ENCODE results near the gene CDV3. TPM values are rescaled to one million over a fixed set of nuclear protein-coding genes. Genes with fewer than 3 reads are reported as not detected.
"Not testable (repeated sequence)": the region's sequence is repeated elsewhere in the genome, so short reads cannot be mapped to it uniquely, and the experiment has no call there.

CDV3 gene, protein sequence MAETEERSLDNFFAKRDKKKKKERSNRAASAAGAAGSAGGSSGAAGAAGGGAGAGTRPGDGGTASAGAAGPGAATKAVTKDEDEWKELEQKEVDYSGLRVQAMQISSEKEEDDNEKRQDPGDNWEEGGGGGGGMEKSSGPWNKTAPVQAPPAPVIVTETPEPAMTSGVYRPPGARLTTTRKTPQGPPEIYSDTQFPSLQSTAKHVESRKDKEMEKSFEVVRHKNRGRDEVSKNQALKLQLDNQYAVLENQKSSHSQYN
- 100 to 1,000 TPM; 204 to 221 TPM for total RNA-seq

DNA sequence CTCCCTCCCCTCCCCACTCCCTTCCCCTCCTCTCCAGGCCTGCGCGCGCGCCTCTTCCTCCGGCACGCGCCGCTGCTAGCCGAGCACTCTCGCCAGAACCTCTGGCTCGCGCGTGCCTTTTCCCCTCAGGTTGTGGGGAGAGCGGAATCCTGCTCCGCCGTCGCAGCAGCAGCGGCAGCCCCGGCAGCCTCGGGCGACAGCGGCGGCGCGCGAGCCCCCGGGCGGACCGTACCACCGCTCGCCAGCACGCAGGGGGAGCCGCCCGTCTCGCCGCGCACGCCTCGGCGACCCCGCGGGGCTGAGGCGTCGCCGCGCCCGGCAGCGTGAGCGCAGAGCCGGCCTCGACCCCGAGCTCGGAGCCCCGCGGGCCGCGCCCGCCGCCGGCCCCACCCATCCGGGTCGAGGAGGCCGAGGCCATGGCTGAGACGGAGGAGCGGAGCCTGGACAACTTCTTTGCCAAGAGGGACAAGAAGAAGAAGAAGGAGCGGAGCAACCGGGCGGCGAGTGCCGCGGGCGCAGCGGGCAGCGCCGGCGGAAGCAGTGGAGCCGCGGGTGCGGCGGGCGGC, at the start of gene CDV3:
Gene CDV3 (plus strand): TSS at position 58 of the 566 bp plus-strand sequence. CDS start 359 bp downstream, at position 417.
- Mint-ChIP-seq H3K27ac (peak within 1 kb of the TSS; percentile 100), H3K9me3 (ENCODE audit: low read depth) (no peaks in the 10 kb centered on the region), H3K4me1 (peaks cover 52% of the 10 kb centered on the region), H3K36me3 (ENCODE audit: low read depth) (peaks cover 40% of the 10 kb centered on the region), H3K4me3 (peak within 1 kb of the TSS; percentile 99), H3K27me3 (no peaks in the 10 kb centered on the region)
- DNase-seq (no peak), ATAC-seq (peak; percentile 17)
- POLR2A ChIA-PET: interaction anchor here (0.6 to 3.0 kb wide), 21 partner anchors 10 to 912 kb away, joined by 3 to 24 read pairs (median 4); partner anchors contain the start of genes NPHP3 and TOPBP1
- CTCF ChIA-PET: interaction anchor here (0.5 to 2.2 kb wide), 7 partner anchors 10 to 147 kb away, joined by 3 to 13 read pairs (median 4); no protein-coding TSS in a partner anchor
- intact Hi-C loops (cut with DNase I, micrococcal nuclease): loop anchor here (1.0 to 5.0 kb wide), 14 partner anchors 19 to 1156 kb away; partner anchors contain the start of genes NPHP3 (in 2 of the 2), SRPRB (in 2 of the 2), ANAPC13 (in 1 of the 2) and DNAJC13 (in 1 of the 2)

- CTCF ChIA-PET; POLR2A ChIA-PET; H3K9me3 Mint-ChIP-seq (ENCODE audit: low read depth); ATAC-seq; H3K4me3 Mint-ChIP-seq; DNase-seq; H3K36me3 Mint-ChIP-seq (ENCODE audit: low read depth); H3K4me1 Mint-ChIP-seq; H3K27ac Mint-ChIP-seq; intact Hi-C loops (cut with DNase I, micrococcal nuclease); H3K27me3 Mint-ChIP-seq: not testable (repeated sequence)
Measured at GRCh38 chr3:133523758-133524157, 49.7 kb upstream of the CDV3 start.

DNA sequence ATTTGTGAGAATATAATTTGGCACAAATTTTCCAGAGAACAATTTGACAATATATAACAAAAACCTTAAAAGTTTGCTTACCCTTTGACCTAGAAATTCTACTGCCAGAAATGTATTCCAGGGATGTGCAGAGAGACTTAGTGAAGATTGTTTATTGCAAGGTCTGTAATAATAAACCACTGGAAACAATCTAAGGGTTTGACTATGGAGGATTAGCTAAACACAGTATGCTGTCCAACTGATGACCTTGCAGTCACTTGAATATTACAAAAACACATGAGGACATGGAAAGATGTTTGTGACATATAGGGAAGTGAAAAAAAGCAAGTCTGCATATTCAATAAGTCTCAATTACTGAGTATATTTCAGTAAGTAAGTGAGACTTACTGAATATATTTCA, 48.1 kb upstream of the CDV3 start:
- Mint-ChIP-seq H3K9me3 (ENCODE audit: low read depth) (peaks cover 7% of the 10 kb centered on the region), H3K36me3 (ENCODE audit: low read depth) (no peaks in the 10 kb centered on the region), H3K4me1 (no peaks in the 10 kb centered on the region), H3K27ac (no peak overlapping the region), H3K4me3 (no peak overlapping the region), H3K27me3 (no peaks in the 10 kb centered on the region)
- no peak for DNase-seq
- ChIA-PET POLR2A (no interaction called here), CTCF (no interaction called here)
- intact Hi-C loops (cut with DNase I, micrococcal nuclease): no loop called here
- ATAC-seq: no peak

DNA sequence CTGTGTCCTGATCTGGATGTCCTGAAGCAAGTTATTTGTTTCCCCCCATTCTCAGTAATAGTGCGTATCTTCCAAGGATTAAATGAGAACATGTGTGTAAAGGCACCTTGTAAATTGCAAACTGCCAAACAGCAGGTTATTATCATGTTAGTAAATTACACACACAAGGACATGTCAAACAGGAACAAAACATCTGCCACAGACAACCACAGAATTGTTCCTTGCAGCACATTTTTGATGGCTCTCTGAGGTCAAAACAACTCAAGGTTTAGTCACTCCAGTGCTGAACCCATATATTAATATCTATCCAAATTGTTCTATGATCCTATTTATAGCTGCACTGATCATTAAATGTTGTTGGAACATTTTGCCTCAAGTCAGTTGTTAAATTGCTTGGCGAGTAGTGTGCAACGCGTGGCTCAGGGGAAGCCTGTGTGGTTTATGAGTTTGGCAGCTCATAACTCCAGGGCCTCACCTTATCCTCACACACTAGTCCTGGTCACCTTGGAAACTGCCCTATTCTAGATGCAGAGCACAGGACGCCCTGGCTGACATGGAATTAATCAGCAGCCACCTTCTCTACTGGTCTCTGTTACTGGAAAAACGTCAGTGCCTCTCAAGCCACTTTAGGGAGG, 46.3 kb upstream of the CDV3 start:
- CTCF ChIA-PET: interaction anchor here (0.5 kb wide), 1 partner anchor 203 kb away, joined by 3 read pairs; no protein-coding TSS in a partner anchor
- Mint-ChIP-seq H3K9me3 (ENCODE audit: low read depth) (peaks cover 7% of the 10 kb centered on the region), H3K4me3 (no peak overlapping the region), H3K36me3 (ENCODE audit: low read depth) (no peaks in the 10 kb centered on the region), H3K27me3 (no peaks in the 10 kb centered on the region), H3K27ac (no peak overlapping the region), H3K4me1 (no peaks in the 10 kb centered on the region)
- intact Hi-C loops (cut with DNase I, micrococcal nuclease): no loop called here
- DNase-seq: no peak
- POLR2A ChIA-PET: no interaction called here
- ATAC-seq: no peak

GRCh38 chr3:133529809-133530208, 43.7 kb upstream of the CDV3 start:
- H3K9me3 Mint-ChIP-seq (ENCODE audit: low read depth): peaks cover 7% of the 10 kb centered on the region
- H3K4me3 Mint-ChIP-seq: no peak overlapping the region
- DNase-seq (no peak), ATAC-seq (no peak)
- no peaks in the 10 kb centered on the region for H3K27me3 Mint-ChIP-seq
- CTCF ChIA-PET: interaction anchor here (0.7 kb wide), 1 partner anchor 78 kb away, joined by 5 read pairs; no protein-coding TSS in a partner anchor
- intact Hi-C loops (cut with DNase I, micrococcal nuclease): no loop called here
- POLR2A ChIA-PET: no interaction called here
- H3K36me3 Mint-ChIP-seq (ENCODE audit: low read depth): no peaks in the 10 kb centered on the region
- no peaks in the 10 kb centered on the region for H3K4me1 Mint-ChIP-seq
- no peak overlapping the region for H3K27ac Mint-ChIP-seq

- Mint-ChIP-seq H3K9me3 (ENCODE audit: low read depth) (peaks cover 7% of the 10 kb centered on the region), H3K36me3 (ENCODE audit: low read depth) (no peaks in the 10 kb centered on the region), H3K4me1 (no peaks in the 10 kb centered on the region), H3K27ac (no peak overlapping the region), H3K4me3 (no peak overlapping the region), H3K27me3 (no peaks in the 10 kb centered on the region)
- DNase-seq: no peak
- no peak for ATAC-seq
- POLR2A ChIA-PET: no interaction called here
- CTCF ChIA-PET: no interaction called here
- intact Hi-C loops (cut with DNase I, micrococcal nuclease): no loop called here
Measured at GRCh38 chr3:133531981-133532380, 41.5 kb upstream of the CDV3 start.

DNA sequence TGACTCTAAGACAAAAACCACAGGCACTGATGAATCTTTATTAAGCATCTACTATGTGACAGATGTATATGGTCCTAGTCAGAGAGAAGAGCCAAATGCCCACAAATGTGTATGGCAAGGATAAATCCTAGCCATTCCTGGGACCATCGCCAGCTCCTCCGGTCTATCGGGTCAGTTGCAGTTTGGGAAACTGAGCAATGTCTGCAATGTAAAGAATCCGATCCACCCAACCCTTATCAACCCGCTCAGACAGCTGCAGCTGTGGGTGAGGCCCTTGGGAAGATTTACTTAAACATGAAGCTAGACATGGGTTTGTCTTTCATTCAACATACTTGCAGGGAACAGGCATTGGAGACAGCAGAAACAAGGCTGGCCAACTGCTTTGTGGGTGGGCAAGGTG, 40.5 kb upstream of the CDV3 start:
- H3K36me3 Mint-ChIP-seq (ENCODE audit: low read depth): no peaks in the 10 kb centered on the region
- DNase-seq (no peak), ATAC-seq (no peak)
- peaks cover 7% of the 10 kb centered on the region for H3K9me3 Mint-ChIP-seq (ENCODE audit: low read depth)
- no peak overlapping the region for H3K27ac Mint-ChIP-seq
- ChIA-PET CTCF (interaction anchor here (0.8 kb wide), 1 partner anchor 40 kb away, joined by 3 read pairs; the partner anchor contains the start of gene CDV3), POLR2A (no interaction called here)
- no peak overlapping the region for H3K4me3 Mint-ChIP-seq
- H3K27me3 Mint-ChIP-seq: no peaks in the 10 kb centered on the region
- H3K4me1 Mint-ChIP-seq: no peaks in the 10 kb centered on the region
- intact Hi-C loops (cut with DNase I, micrococcal nuclease): no loop called here

DNA sequence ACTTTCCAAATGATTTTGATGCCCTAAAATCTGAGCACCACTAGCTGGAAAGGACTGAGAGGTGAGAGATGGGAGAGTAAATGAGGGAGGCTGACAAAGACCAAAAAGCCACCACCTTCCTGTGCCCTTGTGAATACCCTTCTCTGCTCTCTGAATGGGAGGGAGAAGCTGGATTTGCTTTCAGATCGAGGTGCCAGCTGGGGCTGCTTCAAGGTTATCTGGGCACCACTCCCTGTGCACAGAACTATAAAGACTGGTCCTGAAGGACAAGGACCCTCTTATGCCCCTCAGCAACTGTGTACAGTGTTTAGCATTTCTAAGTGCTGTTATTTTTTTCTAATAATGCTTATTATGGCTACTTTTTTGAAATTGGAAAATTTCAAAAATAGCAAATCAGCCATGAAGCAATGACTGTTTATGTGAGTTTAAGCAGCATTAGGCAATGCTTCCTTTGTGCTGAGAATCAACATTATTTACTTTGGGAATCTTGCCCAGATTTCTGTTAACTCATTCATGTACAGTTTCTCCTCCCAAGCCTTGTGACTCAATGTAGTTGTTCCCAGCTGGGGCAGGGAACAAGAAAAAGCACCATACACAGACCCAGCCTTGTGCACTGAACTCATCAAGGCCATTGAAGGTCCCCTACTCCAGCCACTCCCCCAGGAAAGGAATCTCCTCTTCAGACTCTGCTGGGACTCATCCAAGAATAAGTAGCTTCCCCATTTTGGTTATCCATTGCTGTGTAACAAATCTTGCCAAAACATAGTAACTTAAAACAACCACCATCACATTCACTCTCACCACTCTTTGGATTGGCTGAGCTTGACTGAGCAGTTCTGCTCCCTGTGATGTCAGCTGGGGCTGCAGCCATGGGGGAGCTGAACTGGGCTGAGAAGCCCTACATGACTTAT, 37.3 kb upstream of the CDV3 start:
- Mint-ChIP-seq H3K36me3 (ENCODE audit: low read depth) (no peaks in the 10 kb centered on the region), H3K27me3 (no peaks in the 10 kb centered on the region), H3K9me3 (ENCODE audit: low read depth) (no peaks in the 10 kb centered on the region), H3K4me1 (no peaks in the 10 kb centered on the region), H3K4me3 (no peak overlapping the region), H3K27ac (no peak overlapping the region)
- ATAC-seq (no peak), DNase-seq (no peak)
- ChIA-PET POLR2A (interaction anchor here (0.6 kb wide), 1 partner anchor 43 kb away, joined by 3 read pairs; no protein-coding TSS in a partner anchor), CTCF (no interaction called here)
- intact Hi-C loops (cut with DNase I, micrococcal nuclease): no loop called here

- H3K27ac Mint-ChIP-seq; DNase-seq; H3K27me3 Mint-ChIP-seq; H3K9me3 Mint-ChIP-seq (ENCODE audit: low read depth); POLR2A ChIA-PET; CTCF ChIA-PET; ATAC-seq; H3K4me1 Mint-ChIP-seq; H3K36me3 Mint-ChIP-seq (ENCODE audit: low read depth); H3K4me3 Mint-ChIP-seq; intact Hi-C loops (cut with DNase I, micrococcal nuclease): not testable (repeated sequence)
Measured at GRCh38 chr3:133537131-133537530, 36.4 kb upstream of the CDV3 start.

GRCh38 chr3:133538154-133538553, 35.3 kb upstream of the CDV3 start:
- Mint-ChIP-seq H3K27ac (no peak overlapping the region), H3K4me3 (no peak overlapping the region), H3K4me1 (no peaks in the 10 kb centered on the region), H3K36me3 (ENCODE audit: low read depth) (no peaks in the 10 kb centered on the region), H3K27me3 (no peaks in the 10 kb centered on the region), H3K9me3 (ENCODE audit: low read depth) (no peaks in the 10 kb centered on the region)
- DNase-seq (no peak), ATAC-seq (no peak)
- ChIA-PET POLR2A (no interaction called here), CTCF (interaction anchor here (0.6 kb wide), 1 partner anchor 125 kb away, joined by 3 read pairs; no protein-coding TSS in a partner anchor)
- intact Hi-C loops (cut with DNase I, micrococcal nuclease): no loop called here

Measured in activated CD4-positive, alpha-beta T cell treated with anti-CD3 and anti-CD28 coated beads for 36 hours (primary cell).